WTC11 (cell line): ENCODE data around the gene PTPN2. TPM values are rescaled to one million over a fixed set of nuclear protein-coding genes. Genes with fewer than 3 reads are reported as not detected.

Experiments used
- ATAC-seq: fragments of 200-7000 bp; cut with Tn5 transposase; 2 replicates; pipeline ENCODE4 v1.10.0; 2021; ENCODE audit warnings: mild to moderate bottlenecking, moderate library complexity
- CTCF ChIA-PET: fragments of 300-600 bp; sonication (Branson Sonifier 250); formaldehyde crosslinking; loops from one replicate; lab custom pipeline; 2021; ENCODE audit warnings: antibody characterized with exemption; lab: Charles Lee
- POLR2A ChIA-PET: fragments of 350-600 bp; sonication (Branson Sonifier 250); formaldehyde crosslinking; loops from one replicate; lab custom pipeline; 2021; ENCODE audit warnings: antibody characterized with exemption; lab: Charles Lee
- DNase-seq: peaks from one replicate; pipeline ENCODE4 v3.0.0; 2021; ENCODE audit warnings: low spot score
- H3K27ac Mint-ChIP-seq: 2 replicates; pipeline ENCODE4 v1.8.0; 2021; ENCODE audit warnings: mixed read lengths
- H3K27me3 Mint-ChIP-seq: 2 replicates; pipeline ENCODE4 v1.8.0; 2021; ENCODE audit warnings: low read depth, mild to moderate bottlenecking, moderate library complexity, mixed read lengths
- H3K36me3 Mint-ChIP-seq: 2 replicates; pipeline ENCODE4 v1.8.0; 2021; ENCODE audit warnings: mixed read lengths
- H3K4me1 Mint-ChIP-seq: 2 replicates; pipeline ENCODE4 v1.8.0; 2022; ENCODE audit warnings: mixed read lengths
- H3K4me3 Mint-ChIP-seq: 2 replicates; pipeline ENCODE4 v1.8.0; 2021; ENCODE audit warnings: mild to moderate bottlenecking, moderate library complexity, mixed read lengths
- H3K9me3 Mint-ChIP-seq: 2 replicates; pipeline ENCODE4 v1.8.0; 2021; ENCODE audit warnings: mixed read lengths
- CREM ChIP-seq: sonication (generic); formaldehyde crosslinking; IDR thresholded peaks from 2 replicates; pipeline ENCODE4 v1.8.1; 2022; ENCODE audit warnings: mild to moderate bottlenecking, missing genetic modification reagents, moderate library complexity
- E2F5 ChIP-seq: sonication (generic); formaldehyde crosslinking; IDR thresholded peaks from 2 replicates; pipeline ENCODE4 v1.8.1; 2022; ENCODE audit warnings: mild to moderate bottlenecking, moderate library complexity, missing genetic modification reagents
- ERG ChIP-seq: fragments of 250-450 bp; sonication (Bioruptor Pico); IDR thresholded peaks from 2 replicates; pipeline ENCODE4 v1.8.0; 2021; ENCODE audit warnings: mild to moderate bottlenecking
- FOXP1 ChIP-seq: sonication (generic); formaldehyde crosslinking; IDR thresholded peaks from 2 replicates; pipeline ENCODE4 v1.8.0; 2022; ENCODE audit warnings: missing genetic modification reagents, mild to moderate bottlenecking, moderate library complexity, borderline replicate concordance
- FOXP4 ChIP-seq: sonication (generic); formaldehyde crosslinking; IDR thresholded peaks from 2 replicates; pipeline ENCODE4 v1.8.0; 2022; ENCODE audit warnings: mild to moderate bottlenecking, missing genetic modification reagents
- GABPB1 ChIP-seq: sonication (generic); formaldehyde crosslinking; IDR thresholded peaks from 2 replicates; pipeline ENCODE4 v1.8.1; 2023; ENCODE audit warnings: mild to moderate bottlenecking, missing genetic modification reagents
- GRHL2 ChIP-seq: fragments of 250-450 bp; sonication (Bioruptor Pico); IDR thresholded peaks from 2 replicates; pipeline ENCODE4 v1.8.0; 2022; ENCODE audit warnings: mild to moderate bottlenecking, moderate library complexity; ENCODE audit not compliant: insufficient replicate concordance, severe bottlenecking
- JUN ChIP-seq: sonication (generic); formaldehyde crosslinking; IDR thresholded peaks from 2 replicates; pipeline ENCODE4 v1.8.0; 2023; ENCODE audit warnings: mild to moderate bottlenecking, missing genetic modification reagents
- MLX ChIP-seq: sonication (generic); formaldehyde crosslinking; IDR thresholded peaks from 2 replicates; pipeline ENCODE4 v1.8.1; 2023; ENCODE audit warnings: mild to moderate bottlenecking, missing genetic modification reagents, moderate library complexity
- NR2C2 ChIP-seq: sonication (generic); formaldehyde crosslinking; IDR thresholded peaks from 2 replicates; pipeline ENCODE4 v1.8.0; 2022; ENCODE audit warnings: mild to moderate bottlenecking, missing genetic modification reagents
- PRDM15 ChIP-seq: sonication (generic); formaldehyde crosslinking; IDR thresholded peaks from 2 replicates; pipeline ENCODE4 v1.8.0; 2022; ENCODE audit warnings: missing genetic modification reagents
- RELA ChIP-seq: sonication (generic); formaldehyde crosslinking; IDR thresholded peaks from 2 replicates; pipeline ENCODE4 v1.8.1; 2022; ENCODE audit warnings: missing genetic modification reagents, mild to moderate bottlenecking, borderline replicate concordance
- USF2 ChIP-seq: sonication (generic); formaldehyde crosslinking; IDR thresholded peaks from 2 replicates; pipeline ENCODE4 v1.8.1; 2023; ENCODE audit warnings: mild to moderate bottlenecking, missing genetic modification reagents, moderate library complexity
- ZNF121 ChIP-seq: sonication (generic); formaldehyde crosslinking; IDR thresholded peaks from 2 replicates; pipeline ENCODE4 v1.8.0; 2023; ENCODE audit warnings: missing genetic modification reagents
- ZNF317 ChIP-seq: sonication (generic); formaldehyde crosslinking; IDR thresholded peaks from 2 replicates; pipeline ENCODE4 v1.8.1; 2023; ENCODE audit warnings: low read depth, mild to moderate bottlenecking, moderate library complexity, missing genetic modification reagents, borderline replicate concordance
- ZNF512 ChIP-seq: sonication (generic); formaldehyde crosslinking; IDR thresholded peaks from 2 replicates; pipeline ENCODE4 v1.8.1; 2022; ENCODE audit warnings: missing genetic modification reagents, borderline replicate concordance
- total RNA-seq: library from RNA; stranded (reverse); gene quantifications from 3 replicates; pipeline ENCODE4 v1.2.3, GENCODE V29; 2021

Gene PTPN2
- total RNA-seq, 1 experiment from 2014 or later, result 37.7 TPM

GRCh38 chr18:12862874-12863482 is 21.1 kb downstream of the PTPN2 start:
- TF ChIP-seq CREM (no peak), RELA (no peak), E2F5 (CRISPR knock-in tag) (no peak), ZNF121 (CRISPR knock-in tag) (peak; percentile 95), ERG (CRISPR knock-in tag) (no peak), FOXP1 (CRISPR knock-in tag) (no peak), NR2C2 (CRISPR knock-in tag) (no peak), USF2 (CRISPR knock-in tag) (no peak), FOXP4 (CRISPR knock-in tag) (no peak)
- POLR2A ChIA-PET, result interaction anchor here (0.7 to 1.2 kb wide), 3 partner anchors 17 to 87 kb away, joined by 3 to 4 read pairs (median 3); partner anchors contain the start of gene PTPN2
- Mint-ChIP-seq H3K36me3 (no peaks in the 10 kb centered on the region), H3K9me3 (no peaks in the 10 kb centered on the region), H3K4me3 (no peak overlapping the region), H3K27me3 (no peaks in the 10 kb centered on the region), H3K27ac (peak overlapping the region; percentile 98), H3K4me1 (peaks cover 29% of the 10 kb centered on the region)
- DNase-seq (no peak), ATAC-seq (no peak)
- CTCF ChIA-PET, result interaction anchor here (1.3 to 1.6 kb wide), 2 partner anchors 17 to 71 kb away, joined by 3 to 6 read pairs; no protein-coding TSS in a partner anchor

GRCh38 chr18:12862467-12862866 is 21.6 kb downstream of the PTPN2 start:
- POLR2A ChIA-PET, result interaction anchor here (0.5 to 1.2 kb wide), 4 partner anchors 12 to 21 kb away, joined by 3 to 4 read pairs (median 3); partner anchors contain the start of gene PTPN2
- Mint-ChIP-seq H3K27ac (peak overlapping the region; percentile 98), H3K4me3 (peak overlapping the region; percentile 49; the same call in 1 of the 2 replicates), H3K36me3 (peaks cover 1% of the 10 kb centered on the region; the same call in 1 of the 2 replicates), H3K27me3 (no peaks in the 10 kb centered on the region), H3K4me1 (peaks cover 26% of the 10 kb centered on the region), H3K9me3 (no peaks in the 10 kb centered on the region)
- TF ChIP-seq GABPB1 (CRISPR knock-in tag) (no peak), JUN (CRISPR knock-in tag) (no peak), MLX (CRISPR knock-in tag) (no peak)
- ATAC-seq, result peak; percentile 99
- CTCF ChIA-PET, result interaction anchor here (0.8 to 1.6 kb wide), 4 partner anchors 16 to 72 kb away, joined by 3 to 6 read pairs (median 4); partner anchors contain the start of gene PTPN2
- DNase-seq, result peak; percentile 69

- H3K9me3 Mint-ChIP-seq, result no peaks in the 10 kb centered on the region
- peaks cover 26% of the 10 kb centered on the region for H3K4me1 Mint-ChIP-seq
- POLR2A ChIA-PET, result interaction anchor here (0.5 to 1.2 kb wide), 3 partner anchors 11 to 22 kb away, joined by 3 to 4 read pairs (median 3); partner anchors contain the start of gene PTPN2
- no peak overlapping the region for H3K4me3 Mint-ChIP-seq
- ATAC-seq (no peak), DNase-seq (no peak)
- CTCF ChIA-PET, result interaction anchor here (0.8 to 1.6 kb wide), 4 partner anchors 15 to 73 kb away, joined by 3 to 6 read pairs (median 4); partner anchors contain the start of gene PTPN2
- no peaks in the 10 kb centered on the region for H3K27me3 Mint-ChIP-seq
- peak overlapping the region; percentile 98 for H3K27ac Mint-ChIP-seq
- peaks cover 5% of the 10 kb centered on the region; the same call in 1 of the 2 replicates for H3K36me3 Mint-ChIP-seq
- TF ChIP-seq E2F5 (CRISPR knock-in tag), result no peak
- TF ChIP-seq ZNF317 (CRISPR knock-in tag), result no peak
- no peak for TF ChIP-seq MLX (CRISPR knock-in tag)
- TF ChIP-seq CREM, result no peak
- TF ChIP-seq GRHL2, result no peak
- no peak for TF ChIP-seq PRDM15 (CRISPR knock-in tag)
- TF ChIP-seq ZNF512, result no peak
Observed at GRCh38 chr18:12861637-12862036, 22.4 kb downstream of the PTPN2 start.
